H1 (cell line): ENCODE results near the gene HOMER2. TPM values are rescaled to one million over a fixed set of nuclear protein-coding genes. Genes with fewer than 3 reads are reported as not detected.

Source experiments
- CTCF ChIA-PET: fragments of 300-600 bp; sonication (Branson Sonifier 250); formaldehyde crosslinking; loops from one replicate; lab custom pipeline; 2021; ENCODE audit not compliant: partially characterized antibody; lab: Charles Lee
- POLR2A ChIA-PET: fragments of 300-600 bp; sonication (Branson Sonifier 250); formaldehyde crosslinking; loops from one replicate; lab custom pipeline; 2021; ENCODE audit warnings: inconsistent platforms; ENCODE audit not compliant: partially characterized antibody; lab: Charles Lee
- DNase-seq, 2 experiments: peaks; one replicate each; pipeline versions ENCODE4 v3.0.0 to v3.0.0-alpha.2; 2010 to 2022; ENCODE audit warnings: low spot score in 2 of 2, low read depth in 1 of 2, mixed read lengths in 1 of 2
- FAIRE-seq: peaks from 2 replicates; lab custom pipeline; 2011; peaks lifted over from hg19 to GRCh38; lab: Jason Lieb, UNC
- H2AFZ ChIP-seq: 2 replicates; pipeline ENCODE4 v1.8.1; 2012; ENCODE audit warnings: low read length, inconsistent platforms
- H2AK5ac ChIP-seq: 2 replicates; pipeline ENCODE4 v1.6.1; 2013; ENCODE audit warnings: low read depth, low read length
- H2BK120ac ChIP-seq: replicated peaks from 2 replicates; pipeline ENCODE3; 2013; ENCODE audit warnings: low read depth, low read length, inconsistent platforms
- H2BK12ac ChIP-seq: 2 replicates; pipeline ENCODE4 v1.6.1; 2013; ENCODE audit warnings: low read depth, low read length
- H2BK15ac ChIP-seq: 2 replicates; pipeline ENCODE4 v1.6.1; 2013; ENCODE audit warnings: low read length
- H2BK20ac ChIP-seq: 2 replicates; pipeline ENCODE4 v1.6.1; 2013; ENCODE audit warnings: low read length
- H2BK5ac ChIP-seq: 2 replicates; pipeline ENCODE4 v1.6.1; 2013; ENCODE audit warnings: low read depth, low read length
- H3K14ac ChIP-seq: 2 replicates; pipeline ENCODE4 v1.6.1; 2013; ENCODE audit warnings: inconsistent platforms; ENCODE audit not compliant: insufficient read length
- H3K18ac ChIP-seq: 2 replicates; pipeline ENCODE4 v1.6.1; 2013; ENCODE audit warnings: low read length; ENCODE audit errors: extremely low read depth
- H3K23ac ChIP-seq: 2 replicates; pipeline ENCODE4 v1.6.1; 2013; ENCODE audit warnings: inconsistent platforms; ENCODE audit not compliant: insufficient read length
- H3K23me2 ChIP-seq: 2 replicates; pipeline ENCODE4 v1.6.1; 2013; ENCODE audit warnings: low read depth, low read length
- H3K27ac ChIP-seq: 2 replicates; pipeline ENCODE4 v1.6.1; 2011; ENCODE audit warnings: low read depth, low read length, inconsistent platforms
- H3K27me3 ChIP-seq, 4 experiments: replicated peaks in 1 of 4; 1 replicate in 1 of 4; 2 replicates in 3 of 4; pipeline versions ENCODE4 v1.6.1 to v1.8.1; 2011 to 2013; ENCODE audit warnings: low read length in 3 of 4, mild to moderate bottlenecking in 3 of 4, inconsistent platforms in 2 of 4, mixed read lengths in 2 of 4, moderate library complexity in 1 of 4; ENCODE audit not compliant: control insufficient read depth in 3 of 4, insufficient read depth in 3 of 4; ENCODE audit errors: extremely low read depth in 1 of 4
- H3K36me3 ChIP-seq, 4 experiments: 2 replicates each; pipeline versions ENCODE4 v1.6.1 to v1.8.1; 2011 to 2013; ENCODE audit warnings: mild to moderate bottlenecking in 4 of 4, low read length in 3 of 4, moderate library complexity in 2 of 4, control low read depth in 1 of 4, inconsistent platforms in 1 of 4; ENCODE audit not compliant: insufficient read depth in 4 of 4, control insufficient read depth in 2 of 4
- H3K4ac ChIP-seq: replicated peaks from 2 replicates; pipeline ENCODE3; 2013; ENCODE audit warnings: low read length, low read depth, mixed read lengths, inconsistent platforms; ENCODE audit not compliant: insufficient read length
- H3K4me1 ChIP-seq, 4 experiments: replicated peaks in 1 of 4; 1 replicate in 1 of 4; 2 replicates in 3 of 4; pipeline versions ENCODE4 v1.6.1 to v1.8.1; 2011 to 2013; ENCODE audit warnings: low read length in 3 of 4, inconsistent platforms in 2 of 4, mixed read lengths in 1 of 4; ENCODE audit not compliant: insufficient read depth in 4 of 4, control insufficient read depth in 3 of 4
- H3K4me2 ChIP-seq, 2 experiments: 2 replicates each; pipeline versions ENCODE4 v1.6.1 to v1.8.1; 2011 to 2013; ENCODE audit warnings: low read depth in 2 of 2, low read length in 2 of 2, control low read depth in 1 of 2, inconsistent platforms in 1 of 2, mild to moderate bottlenecking in 1 of 2; ENCODE audit not compliant: insufficient read depth in 1 of 2
- H3K4me3 ChIP-seq, 4 experiments: fragments of 200-600, 300-600 bp in 1 of 4; sonication (generic), shearing (Covaris generic), sonication (Bioruptor Twin) in 1 of 4; 2 replicates each; pipeline versions ENCODE4 v1.5.1 to v1.8.1; 2011 to 2016; ENCODE audit warnings: low read length in 4 of 4, low read depth in 3 of 4, control low read depth in 2 of 4, inconsistent platforms in 2 of 4, mild to moderate bottlenecking in 2 of 4, mixed read lengths in 1 of 4, moderate library complexity in 1 of 4; ENCODE audit not compliant: insufficient read depth in 2 of 4; ENCODE audit errors: extremely low read depth in 1 of 4
- H3K56ac ChIP-seq: replicated peaks from 2 replicates; pipeline ENCODE3; 2013; ENCODE audit warnings: low read depth, mild to moderate bottlenecking, mixed read lengths, low read length, inconsistent platforms; ENCODE audit not compliant: insufficient read length
- H3K79me1 ChIP-seq: 2 replicates; pipeline ENCODE4 v1.6.1; 2013; ENCODE audit warnings: low read depth, low read length, control low read depth
- H3K79me2 ChIP-seq, 2 experiments: 2 replicates each; pipeline versions ENCODE4 v1.6.1 to v1.8.1; 2012 to 2013; ENCODE audit warnings: low read length in 2 of 2, mild to moderate bottlenecking in 2 of 2, inconsistent platforms in 1 of 2; ENCODE audit not compliant: insufficient read depth in 2 of 2, control insufficient read depth in 1 of 2
- H3K9ac ChIP-seq, 4 experiments: replicated peaks in 1 of 4; 1 replicate in 1 of 4; 2 replicates in 3 of 4; pipeline versions ENCODE4 v1.6.1 to v1.8.1; 2011 to 2013; ENCODE audit warnings: low read depth in 3 of 4, low read length in 3 of 4, control low read depth in 2 of 4, mild to moderate bottlenecking in 2 of 4, moderate library complexity in 2 of 4, inconsistent platforms in 1 of 4; ENCODE audit errors: extremely low read depth in 1 of 4
- H3K9me3 ChIP-seq, 2 experiments: 2 replicates each; pipeline versions ENCODE4 v1.6.1 to v1.8.1; 2012 to 2013; ENCODE audit warnings: mild to moderate bottlenecking in 2 of 2, moderate library complexity in 2 of 2, control low read depth in 1 of 2, inconsistent platforms in 1 of 2, low read depth in 1 of 2, low read length in 1 of 2, mixed read lengths in 1 of 2; ENCODE audit not compliant: insufficient read depth in 2 of 2
- H4K20me1 ChIP-seq, 2 experiments: replicated peaks in 1 of 2; 2 replicates each; pipeline versions ENCODE3 to v1.8.1; 2011 to 2013; ENCODE audit warnings: inconsistent platforms in 2 of 2, low read length in 2 of 2, mild to moderate bottlenecking in 1 of 2; ENCODE audit not compliant: insufficient read depth in 2 of 2, control insufficient read depth in 1 of 2
- H4K5ac ChIP-seq: 2 replicates; pipeline ENCODE4 v1.6.1; 2013; ENCODE audit warnings: low read length, low read depth, mixed read lengths, inconsistent platforms; ENCODE audit not compliant: insufficient read length
- H4K8ac ChIP-seq: 2 replicates; pipeline ENCODE4 v1.8.0; 2013; ENCODE audit warnings: mild to moderate bottlenecking, moderate library complexity, low read length, inconsistent platforms; ENCODE audit not compliant: insufficient read depth; ENCODE audit errors: extremely low read depth
- H4K91ac ChIP-seq: replicated peaks from 2 replicates; pipeline ENCODE3; 2013; ENCODE audit warnings: low read length, mixed read lengths, inconsistent platforms; ENCODE audit not compliant: insufficient read length
- JUND ChIP-seq: IDR thresholded peaks from 2 replicates; pipeline ENCODE4 v1.6.1; 2011; ENCODE audit warnings: mild to moderate bottlenecking, improper control_type of control experiment, low read length
- WGBS, 2 experiments: shearing (Covaris generic) in 1 of 2; methylation state at CpG; one replicate each; pipeline versions ENCODE4 v1.1.6 to v1.1.7; 2013 to 2015; ENCODE audit warnings: low lambda C conversion rate in 2 of 2, mixed read lengths in 2 of 2, inconsistent platforms in 1 of 2, low coverage in 1 of 2, missing lambda C conversion rate in 1 of 2; ENCODE audit not compliant: insufficient replicate concordance in 2 of 2, insufficient coverage in 1 of 2, insufficient read length in 1 of 2; ENCODE audit errors: extremely low coverage in 1 of 2, missing lambda C conversion rate in 1 of 2; 5-methylcytosine and 5-hydroxymethylcytosine counted together
- polyA plus RNA-seq, 7 experiments: library from polyadenylated mRNA; depleted of rRNA in 3 of 7; stranded (reverse) in 5 of 7; unstranded in 2 of 7; fragments of >200 nt in 5 of 7; fragments of 200-250 nt in 2 of 7; gene quantifications; 1 replicate in 5 of 7; 2 replicates in 1 of 7; 4 replicates in 1 of 7; pipeline versions ENCODE4 v1.2.1 to v1.2.3, GENCODE V29; 2011 to 2013; ENCODE audit warnings: missing spikeins in 2 of 7, mixed read lengths in 2 of 7
- total RNA-seq: library from RNA; stranded (reverse); fragmentation: NEBNext Ultra II Directional; extraction: Animal tissue kit (Norgen Biotek cat#: 25700); gene quantifications from 2 replicates; pipeline ENCODE4 v1.2.1, GENCODE V29; 2021
- TF ChIP-seq, protein P1 (sequence below): IDR thresholded peaks from 2 replicates; pipeline ENCODE4 v1.6.1; 2011; ENCODE audit warnings: low read depth, mild to moderate bottlenecking, low read length; ENCODE audit not compliant: insufficient read depth

The HOMER2 gene
- total and polyA plus RNA-seq, 2 of the 8 experiments (the other 6 are each of a cell fraction or from before 2014, with no cell fraction given): 12.5 to 27.6 TPM

- Histone ChIP-seq H3K27me3 (no peaks in the 10 kb centered on the region), H3K79me2 (no peaks in the 10 kb centered on the region), H2BK120ac (no peak overlapping the region), H2BK20ac (no peak overlapping the region), H4K20me1 (no peaks in the 10 kb centered on the region), H4K5ac (no peak overlapping the region), H4K8ac (no peak overlapping the region), H2BK15ac (no peak overlapping the region), H3K14ac (no peak overlapping the region), H3K56ac (no peak overlapping the region), H3K4me3 (no peak overlapping the region), H4K91ac (no peak overlapping the region), H2AK5ac (no peak overlapping the region), H3K4me2 (peak overlapping the region; percentile 7 to 17; a peak in 2 of 4 replicates), H3K23ac (no peak overlapping the region), H2BK5ac (no peak overlapping the region), H3K36me3 (no peaks in the 10 kb centered on the region), H3K4me1 (peaks cover 2 to 8% (median 5%) of the 10 kb centered on the region in 4 experiments; a peak in 6 of 7 replicates), H3K27ac (no peak overlapping the region), H3K79me1 (no peaks in the 10 kb centered on the region), H3K23me2 (no peaks in the 10 kb centered on the region), H3K18ac (no peak overlapping the region), H3K9ac (no peak overlapping the region), H2AFZ (no peak overlapping the region), H3K9me3 (no peaks in the 10 kb centered on the region), H2BK12ac (no peak overlapping the region), H3K4ac (no peak overlapping the region)
- CTCF ChIA-PET: interaction anchor here (1.5 kb wide), 1 partner anchor 15 kb away, joined by 4 read pairs; no protein-coding TSS in a partner anchor
- FAIRE-seq (no peak), DNase-seq (peak; percentile 21 to 43)
- POLR2A ChIA-PET: interaction anchor here (0.6 kb wide), 1 partner anchor 101 kb away, joined by 3 read pairs; no protein-coding TSS in a partner anchor
- WGBS, 2 experiments: 41% methylated on average over 4 of the region's 4 CpGs; no CpG with 5 or more reads in 1 of the 2 experiments
- TF ChIP-seq, protein P1, sequence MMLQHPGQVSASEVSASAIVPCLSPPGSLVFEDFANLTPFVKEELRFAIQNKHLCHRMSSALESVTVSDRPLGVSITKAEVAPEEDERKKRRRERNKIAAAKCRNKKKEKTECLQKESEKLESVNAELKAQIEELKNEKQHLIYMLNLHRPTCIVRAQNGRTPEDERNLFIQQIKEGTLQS: no peak
- no peak for TF ChIP-seq JUND
Observed at GRCh38 chr15:82894971-82895520, 57.5 kb downstream of the HOMER2 start.
